GM18502 (cell line): ENCODE results near the gene TGM5.
"Not testable (repeated sequence)": the region's sequence is repeated elsewhere in the genome, so short reads cannot be mapped to it uniquely, and the experiment has no call there.

Experiments
- ATAC-seq: cut with Tn5 transposase; IDR thresholded peaks from one replicate; pipeline ENCODE4 v1.9.1; 2021; ENCODE audit warnings: mild to moderate bottlenecking; ENCODE audit not compliant: unreplicated experiment, poor library complexity

Gene TGM5

DNA sequence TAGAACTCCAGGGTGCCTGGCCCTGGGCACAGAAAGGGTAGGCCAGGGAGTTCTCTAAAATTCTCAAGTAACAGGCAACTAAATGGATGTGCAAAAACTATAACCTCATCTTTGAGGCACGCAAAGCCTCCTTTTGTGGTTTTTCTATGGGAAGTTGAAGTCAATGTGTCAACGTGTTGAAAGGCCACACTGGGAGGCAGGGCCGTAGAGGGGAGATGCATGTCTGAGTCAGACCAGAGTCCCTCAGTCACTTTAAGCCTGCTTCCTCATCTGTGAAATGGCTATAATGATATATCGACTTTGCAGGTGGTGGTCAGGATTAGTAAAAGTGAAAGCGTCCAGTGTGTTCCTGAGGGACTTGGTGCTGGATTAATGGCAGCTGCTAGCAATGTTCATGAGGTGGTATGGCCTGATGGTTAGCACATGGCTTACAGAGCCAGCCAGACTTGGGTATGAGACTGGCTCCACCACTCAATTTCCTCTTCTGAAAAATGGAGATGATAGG lies 17.0 kb downstream of the TGM5 start:
- ATAC-seq = no peak

DNA sequence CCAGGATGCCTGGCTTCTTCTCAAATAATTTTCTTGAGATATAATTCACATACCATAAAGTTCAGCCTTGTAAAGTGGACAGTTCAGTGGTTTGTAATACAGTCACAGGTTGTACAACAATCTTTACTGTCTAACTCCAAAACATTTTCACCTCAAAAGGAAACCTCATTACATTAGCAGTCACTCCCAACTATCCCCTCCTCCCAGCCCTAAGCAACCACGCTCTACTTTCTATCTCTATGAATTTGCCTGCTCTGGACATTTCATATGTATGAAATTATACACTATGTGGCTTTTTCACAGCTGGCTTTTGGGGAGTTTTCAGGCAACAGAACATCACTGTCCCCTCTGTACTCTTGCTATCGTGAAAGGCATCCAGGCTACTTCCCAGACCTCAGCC lies 17.5 kb downstream of the TGM5 start:
- no peak for ATAC-seq

DNA sequence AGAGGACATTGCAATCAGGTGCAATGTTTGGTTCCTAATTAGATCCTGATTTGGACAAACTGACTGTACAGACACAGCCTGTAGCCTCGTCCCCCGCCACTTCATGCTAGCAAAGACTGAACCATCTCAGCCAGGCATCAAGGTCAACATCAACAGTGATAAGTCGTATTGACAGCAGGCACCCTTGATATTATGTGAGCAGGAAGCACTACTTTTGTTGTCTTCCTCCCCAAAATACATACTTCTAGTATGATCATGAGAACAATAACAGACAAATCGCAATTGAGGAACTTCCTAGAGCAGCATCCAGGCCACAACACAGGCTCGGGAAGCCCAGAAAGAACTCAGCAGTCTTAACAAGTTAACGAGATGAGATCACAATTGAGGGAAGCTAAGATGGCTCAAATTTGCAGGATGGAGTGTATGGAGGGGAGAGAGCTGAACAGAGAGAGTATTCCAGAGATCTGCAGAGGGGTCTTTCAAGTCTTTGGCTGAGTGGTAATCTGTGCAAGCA lies 20.4 kb downstream of the TGM5 start:
- no peak for ATAC-seq

DNA sequence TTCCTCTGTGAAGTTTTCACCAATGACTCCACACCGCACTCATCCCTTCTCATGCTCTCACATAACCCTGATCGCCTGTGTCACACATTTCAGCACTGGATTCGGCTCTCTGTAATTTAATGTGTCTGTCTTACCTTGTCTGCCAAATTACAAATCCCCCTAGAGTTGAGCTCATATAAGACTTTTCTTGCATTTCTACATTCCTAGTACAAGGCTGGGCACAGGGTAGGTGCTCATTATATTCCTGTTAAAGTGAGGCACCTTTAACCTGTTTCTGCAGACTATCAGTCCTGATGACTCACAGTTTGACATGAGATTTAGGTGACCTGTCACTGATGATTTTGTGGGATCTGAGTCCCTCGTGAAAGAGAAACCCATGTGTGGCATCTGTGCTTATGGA lies 22.6 kb downstream of the TGM5 start:
- no peak for ATAC-seq

DNA sequence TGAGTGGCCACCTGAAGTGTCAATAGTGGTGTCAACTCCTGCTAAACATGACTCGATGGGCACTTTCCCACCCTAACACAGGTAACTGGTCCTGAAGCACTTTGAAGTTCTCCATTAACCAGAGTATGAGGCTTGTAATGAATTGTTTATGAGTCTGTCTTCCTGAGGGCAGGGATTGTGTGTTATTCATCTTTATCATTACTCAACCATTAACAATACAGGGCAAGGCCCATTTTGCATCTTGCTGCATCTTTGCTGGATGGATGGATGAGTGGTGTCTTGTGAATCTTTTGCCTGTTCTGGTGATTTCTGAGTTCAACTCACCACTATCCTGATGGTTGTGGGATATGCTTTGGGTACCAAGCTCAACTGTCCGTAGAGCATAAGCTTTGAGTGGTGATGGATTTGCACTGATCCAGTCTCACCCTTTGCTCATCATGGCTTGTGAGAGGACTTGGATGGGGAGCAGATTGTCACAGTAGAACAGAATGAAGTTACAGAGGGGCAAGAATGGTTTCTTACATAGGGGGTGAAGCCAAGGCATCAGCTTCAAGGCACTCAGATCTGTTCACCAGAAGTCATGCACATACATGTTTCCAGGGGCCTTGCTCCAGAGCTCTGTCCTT lies 23.6 kb downstream of the TGM5 start:
- ATAC-seq = no peak

DNA sequence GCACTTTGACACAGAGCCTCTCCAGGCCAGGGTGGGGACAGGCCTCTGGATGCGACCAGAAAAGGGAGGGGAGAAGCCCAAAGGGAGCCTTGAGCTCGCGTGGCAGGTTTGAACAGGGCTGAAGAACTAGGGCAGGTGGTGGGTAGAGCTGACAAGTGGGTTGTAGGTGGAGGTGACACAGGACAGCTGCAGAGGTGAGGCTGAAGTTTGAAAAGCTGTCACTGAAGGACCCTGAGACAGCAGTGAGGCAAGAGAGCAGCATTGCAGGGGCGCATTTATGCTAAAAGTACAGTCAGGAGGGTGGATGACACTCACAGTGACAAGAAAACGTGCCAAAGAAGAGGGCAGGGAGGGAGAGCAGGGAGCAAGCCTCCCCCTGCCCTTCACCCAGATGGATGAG lies 24.1 kb downstream of the TGM5 start:
- no peak for ATAC-seq

DNA sequence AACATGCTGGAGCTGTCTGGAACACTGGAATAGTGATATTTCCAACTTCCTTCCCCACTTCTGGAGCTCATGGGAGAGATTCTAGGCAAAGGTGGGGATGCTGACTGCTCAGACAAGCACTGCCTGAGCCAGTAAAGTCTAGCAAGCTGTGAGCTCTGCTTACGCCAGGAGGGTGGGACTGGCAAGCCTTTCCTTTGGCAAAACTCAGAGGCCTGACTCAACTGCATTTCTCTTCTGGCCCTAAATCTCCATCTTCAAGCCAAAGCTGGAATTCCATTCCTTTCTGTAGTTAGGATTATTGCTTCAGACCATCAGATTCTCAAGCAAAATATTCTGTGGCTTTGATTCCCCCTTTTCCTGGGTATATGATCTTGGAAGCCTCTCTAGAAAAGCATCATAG lies 25.6 kb downstream of the TGM5 start:
- ATAC-seq = no peak

DNA sequence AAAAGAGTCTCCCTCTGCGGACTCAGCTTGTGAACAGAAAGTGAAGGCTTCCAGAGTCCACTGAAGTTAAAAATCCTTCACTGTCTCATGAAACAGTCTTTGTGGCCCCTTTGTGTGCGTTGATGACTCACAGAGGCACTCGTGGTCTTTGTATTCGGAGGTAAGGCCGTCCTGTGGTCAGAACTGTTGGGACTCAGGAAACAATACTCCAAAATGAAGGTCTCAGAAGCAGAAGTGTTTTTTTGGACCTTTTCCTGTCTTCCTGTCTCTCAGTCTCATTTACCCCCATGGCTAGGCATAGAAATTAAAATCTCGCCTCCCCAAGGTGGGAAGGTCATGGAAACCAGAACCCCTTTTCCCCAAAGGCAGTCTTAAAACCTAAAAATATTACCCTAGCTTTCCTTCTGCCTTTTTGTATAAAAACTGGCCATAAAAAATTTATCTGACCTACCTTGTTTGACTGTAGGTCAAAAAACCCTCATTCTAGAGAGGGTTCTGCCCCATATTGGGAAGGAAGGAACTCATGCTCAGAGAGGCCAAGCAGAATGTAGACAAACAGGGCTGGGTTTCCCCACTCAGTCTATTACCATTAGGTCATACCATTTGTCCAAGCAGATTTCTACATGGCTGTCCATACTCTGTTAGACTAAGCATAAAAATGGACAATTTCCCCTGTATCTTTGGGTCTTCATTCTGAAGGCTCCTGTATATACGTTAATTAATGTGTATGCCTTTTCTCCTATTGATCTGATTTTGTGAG lies 26.8 kb downstream of the TGM5 start:
- ATAC-seq = no peak

DNA sequence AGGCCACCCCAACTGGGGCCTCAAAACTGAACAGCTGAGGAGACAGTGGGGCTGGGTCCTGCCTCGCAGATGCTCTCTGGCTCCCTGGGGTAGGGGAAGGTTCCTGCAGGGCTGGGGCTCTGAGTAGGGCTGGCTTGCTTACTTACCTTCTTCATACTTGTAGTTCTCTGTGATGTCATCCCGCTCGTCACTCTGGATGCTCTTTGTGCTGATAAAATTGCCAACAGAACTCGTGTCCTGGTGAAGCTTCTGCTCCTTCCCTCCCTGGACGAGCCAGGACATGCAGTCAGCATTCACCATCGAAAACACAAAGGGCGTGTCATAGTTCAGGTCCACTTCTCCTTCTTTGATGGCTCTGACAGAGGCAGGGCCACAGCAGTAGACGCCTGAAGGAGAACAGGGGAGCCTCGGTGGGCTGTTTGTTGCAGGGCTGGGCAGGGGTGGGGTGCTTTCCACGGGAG lies 28.0 kb downstream of the TGM5 start:
- ATAC-seq = no peak

DNA sequence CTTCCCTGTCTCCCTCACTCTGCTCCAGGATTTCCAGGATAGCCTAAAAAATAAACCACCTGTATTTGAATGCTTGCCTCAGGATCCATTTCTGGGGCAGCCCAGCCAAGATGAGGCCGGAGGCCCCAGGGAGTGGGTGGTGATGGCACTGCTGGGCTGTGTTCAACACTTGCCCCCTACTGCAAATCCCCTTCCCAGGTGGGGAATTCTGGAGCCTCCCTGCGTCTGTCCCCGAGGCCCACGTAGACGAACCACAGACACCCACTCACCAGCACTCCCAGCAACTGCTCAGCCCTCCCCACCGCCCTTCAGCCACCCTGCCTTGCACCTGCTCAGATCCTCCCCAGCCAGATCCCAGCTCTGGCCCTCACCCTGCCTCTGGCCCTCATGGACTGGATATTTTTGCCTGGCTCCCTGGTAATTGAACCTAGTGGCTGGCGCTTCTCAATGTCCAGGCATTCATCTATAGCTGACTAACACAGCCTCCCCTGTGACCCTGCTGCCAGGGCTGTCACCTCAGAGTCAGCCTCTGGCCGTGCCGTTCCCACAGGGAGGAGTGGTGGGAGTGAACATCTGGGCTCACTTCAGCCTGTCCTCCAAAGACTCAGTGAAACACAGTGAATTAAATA lies 28.8 kb downstream of the TGM5 start:
- ATAC-seq = no peak

DNA sequence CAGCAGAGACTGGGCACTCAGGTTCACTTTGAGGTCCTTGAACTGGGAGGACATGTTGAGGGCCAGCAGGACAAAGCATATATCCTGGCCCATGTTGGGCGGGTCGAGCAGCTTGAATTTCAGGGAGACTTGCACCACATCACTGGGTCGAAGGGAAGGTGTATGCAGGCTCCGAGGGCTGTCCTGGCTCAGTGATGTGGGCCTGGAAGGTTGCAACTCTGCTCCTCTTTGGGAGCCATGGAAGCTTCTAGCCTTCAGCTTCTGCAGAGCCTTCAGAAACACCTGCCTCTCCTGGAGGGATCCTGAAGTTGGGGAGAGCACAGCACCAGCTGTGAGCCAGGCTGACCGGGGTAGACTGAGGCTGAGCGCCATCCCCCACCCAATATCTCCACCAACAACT lies 31.2 kb downstream of the TGM5 start:
- no peak for ATAC-seq

DNA sequence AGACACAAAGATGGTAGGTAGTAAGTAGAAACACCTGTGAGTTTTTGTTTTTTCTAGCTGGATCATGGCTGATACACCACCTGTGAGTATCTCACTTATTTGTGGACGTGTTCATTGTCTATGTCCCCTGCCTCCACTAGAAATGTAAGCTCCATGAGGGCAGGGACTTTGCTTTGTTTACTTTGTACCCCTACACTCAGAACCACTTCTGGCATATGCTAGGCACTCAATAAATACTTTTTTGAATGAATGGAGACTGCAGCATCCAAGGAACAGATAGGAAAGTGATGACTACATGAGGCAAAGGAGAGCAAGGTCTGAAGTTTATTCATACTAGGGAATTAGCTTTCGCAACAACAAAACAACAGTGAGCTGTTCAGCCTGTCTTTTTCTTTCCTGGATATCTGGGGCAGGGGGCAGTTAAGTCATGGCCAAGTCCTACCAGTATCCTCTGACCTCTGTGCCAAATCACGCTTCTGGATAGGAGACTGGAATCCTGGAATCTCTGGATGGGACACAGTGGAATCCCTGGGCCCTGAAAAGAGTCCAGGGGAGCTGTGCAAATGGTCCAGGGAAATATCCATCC lies 34.3 kb downstream of the TGM5 start:
- ATAC-seq = no peak

DNA sequence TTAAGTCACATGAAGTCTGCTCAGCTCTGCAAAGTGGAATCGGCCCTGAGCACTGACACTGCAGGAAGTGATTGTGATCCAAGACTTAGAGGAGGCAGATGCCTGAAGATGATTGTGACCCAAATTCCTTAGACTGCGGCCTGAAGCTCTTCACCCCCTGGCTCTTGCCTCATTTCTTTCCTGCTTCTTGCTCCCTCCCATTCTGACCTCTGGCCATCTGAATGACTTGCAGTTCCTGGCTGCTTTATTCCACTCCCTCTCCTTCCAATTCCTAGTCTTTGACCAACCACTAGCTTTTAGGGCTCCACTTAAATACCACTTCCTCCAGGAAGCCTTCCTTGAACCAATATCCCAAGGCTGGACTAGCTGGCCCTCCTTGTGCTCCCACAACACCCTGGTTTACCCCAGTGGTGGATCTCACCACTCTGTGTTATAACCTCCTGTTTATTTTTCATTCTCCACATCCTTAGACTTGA lies 36.0 kb downstream of the TGM5 start:
- no peak for ATAC-seq

DNA sequence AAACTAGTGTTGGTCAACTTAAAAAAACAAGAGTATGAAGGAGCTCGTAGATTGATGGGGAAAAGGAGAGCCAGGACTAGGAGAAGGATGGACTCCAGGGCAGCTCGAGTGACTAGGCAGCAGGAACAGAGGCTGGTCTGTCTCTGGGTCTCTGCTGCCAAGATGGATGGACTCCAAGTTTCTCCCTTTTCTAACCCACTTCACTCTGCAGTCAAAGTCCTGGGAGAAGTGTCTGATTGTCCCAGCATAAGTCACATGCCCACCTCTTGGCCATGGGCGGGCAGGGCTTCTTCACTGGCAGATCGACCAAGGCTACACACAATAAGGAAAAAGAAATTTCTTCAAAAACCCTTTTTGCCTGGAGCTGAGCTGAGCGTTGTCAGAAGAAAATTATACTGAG lies 36.8 kb downstream of the TGM5 start:
- ATAC-seq = no peak

DNA sequence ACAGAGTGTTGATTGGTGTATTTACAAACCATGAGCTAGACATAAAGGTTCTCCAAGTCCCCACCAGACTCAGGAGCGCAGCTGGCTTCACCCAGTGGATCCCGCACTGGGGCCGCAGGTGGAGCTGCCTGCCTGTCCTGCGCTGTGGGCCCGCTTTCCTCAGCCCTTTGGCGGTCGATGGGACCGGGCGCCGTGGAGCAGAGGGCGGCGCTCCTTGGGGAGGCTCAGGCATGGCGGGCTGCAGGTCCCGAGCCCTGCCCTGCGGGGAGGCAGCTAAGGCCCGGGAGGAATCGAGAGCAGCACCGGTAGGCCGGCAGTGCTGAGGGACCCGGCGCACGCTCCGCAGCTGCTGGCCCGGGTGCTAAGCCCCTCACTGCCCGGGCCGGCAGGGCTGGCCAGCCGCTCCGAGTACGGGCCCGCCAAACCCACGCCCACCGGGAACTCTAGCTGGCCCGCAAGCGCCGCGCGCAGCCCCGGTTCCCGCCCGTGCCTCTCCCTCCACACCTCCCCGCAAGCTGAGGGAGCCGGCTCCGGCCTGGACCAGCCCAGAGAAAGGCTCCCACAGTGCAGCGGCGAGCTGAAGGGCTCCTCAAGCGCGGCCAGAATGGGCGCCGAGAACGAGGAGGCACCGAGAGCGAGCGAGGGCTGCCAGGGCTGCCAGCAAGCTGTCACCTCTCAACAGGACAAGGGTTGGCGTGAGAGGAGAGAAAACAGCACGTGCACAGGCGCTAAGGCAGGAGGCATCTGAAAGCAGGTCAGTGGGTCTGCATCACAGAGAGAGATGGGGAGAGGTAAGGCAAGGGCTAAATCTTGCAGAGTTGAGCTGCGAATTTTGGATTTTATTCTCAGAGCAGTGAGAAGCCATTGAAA lies 40.1 kb downstream of the TGM5 start:
- no peak for ATAC-seq

DNA sequence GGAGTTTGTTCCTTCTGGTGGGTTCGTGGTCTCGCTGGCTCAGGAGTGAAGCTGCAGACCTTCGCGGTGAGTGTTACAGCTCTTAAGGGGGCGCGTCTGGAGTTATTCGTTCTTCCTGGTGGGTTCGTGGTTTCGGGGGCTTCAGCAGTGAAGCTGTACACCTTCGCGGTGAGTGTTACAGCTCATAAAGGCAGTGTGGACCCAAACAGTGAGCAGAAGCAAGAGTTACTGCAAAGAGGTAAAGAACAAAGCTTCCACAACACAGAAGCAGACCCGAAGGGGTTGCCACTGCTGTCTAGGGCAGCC lies 40.8 kb downstream of the TGM5 start:
- not testable (repeated sequence) for ATAC-seq

DNA sequence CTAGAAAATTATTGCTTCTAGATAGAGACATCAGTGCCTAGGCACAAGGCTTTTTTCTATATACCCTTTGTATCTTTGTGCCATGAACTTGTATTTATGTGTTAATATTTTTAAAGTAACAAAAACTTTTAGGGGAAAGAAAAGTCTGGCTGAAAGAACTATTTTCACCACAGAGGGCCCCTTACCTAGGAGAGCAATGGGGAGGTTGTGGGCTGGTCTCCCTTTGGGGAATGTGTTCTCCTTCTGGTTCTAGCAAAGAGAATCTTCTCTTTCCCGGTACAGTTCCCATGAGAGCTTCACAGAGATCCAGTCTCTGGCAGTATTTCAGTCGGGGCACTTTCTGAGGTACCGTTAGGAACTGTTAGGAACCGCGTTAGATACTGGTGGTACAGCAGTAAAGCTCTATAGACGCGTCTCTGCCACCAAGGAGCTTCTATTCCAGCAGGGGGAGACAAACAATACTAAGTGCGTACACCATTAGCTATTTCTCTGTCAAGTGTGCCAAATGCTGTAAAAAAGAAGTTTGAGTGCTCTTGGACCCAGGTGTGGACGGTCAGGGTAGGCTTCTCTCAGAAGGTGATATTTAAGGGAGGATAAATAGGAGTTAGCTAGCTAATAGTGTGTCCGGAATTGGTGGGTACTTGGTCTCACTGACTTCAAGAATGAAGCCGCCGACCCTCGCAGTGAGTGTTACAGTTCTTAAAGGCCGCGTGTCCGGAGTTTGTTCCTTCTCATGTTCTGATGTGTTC lies 41.4 kb downstream of the TGM5 start:
- ATAC-seq = no peak

DNA sequence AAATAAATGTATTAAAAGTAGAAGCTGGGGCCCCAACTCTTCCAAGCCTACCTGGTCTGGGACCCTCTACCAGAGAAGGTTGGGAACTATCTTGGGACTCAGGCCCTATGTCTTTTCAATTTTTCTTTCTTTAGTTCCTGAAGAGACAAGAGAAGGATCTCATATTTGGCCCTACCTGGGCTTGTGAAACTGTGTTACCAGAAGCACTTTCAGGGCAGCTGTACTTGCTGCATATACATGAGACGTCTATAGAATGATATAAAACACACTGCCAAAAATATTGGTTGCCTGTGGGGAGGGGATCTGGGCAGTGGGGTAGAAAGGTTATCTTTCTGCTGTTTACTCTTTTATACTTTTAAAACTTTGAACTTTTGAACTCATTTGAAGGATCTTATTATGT lies 45.3 kb downstream of the TGM5 start:
- no peak for ATAC-seq

DNA sequence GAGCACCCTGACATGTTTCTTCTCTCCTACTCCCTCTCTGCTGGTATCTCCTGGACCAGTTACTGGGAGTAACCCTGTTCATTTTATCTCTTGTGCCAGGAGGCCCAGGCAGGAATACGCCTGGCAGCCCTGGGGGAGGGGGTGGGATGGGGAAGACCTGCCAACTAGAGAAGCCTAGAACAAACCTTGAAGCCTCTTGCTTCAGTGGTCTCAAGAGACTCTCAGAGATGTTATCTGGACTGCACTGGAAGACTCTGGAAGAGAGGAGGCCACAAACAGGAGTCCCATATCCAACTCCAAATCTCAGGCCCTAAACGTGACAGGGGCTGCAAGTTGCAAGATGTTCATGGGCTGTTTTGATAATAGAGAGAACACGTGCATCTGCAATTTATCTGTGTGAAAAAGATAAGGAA lies 45.7 kb downstream of the TGM5 start, which contains the start of gene EPB42:
Gene EPB42, minus strand, starts transcription at position 28 of the 413 bp plus-strand sequence. CDS start 193 bp downstream, outside the sequence.
- ATAC-seq = no peak
